Activated CD8-positive, alpha-beta memory T cell treated with anti-CD3 and anti-CD28 coated beads for 48 hours (primary cell): ENCODE results near the gene ING1.
"Not testable (repeated sequence)": the region's sequence is repeated elsewhere in the genome, so short reads cannot be mapped to it uniquely, and the experiment has no call there.

Source experiments
- DNase-seq, 3 experiments: peaks; one replicate each; pipeline ENCODE4 v3.0.0-alpha.2; 2020; ENCODE audit warnings: low read depth in 2 of 3, low spot score in 2 of 3

Gene ING1

DNA sequence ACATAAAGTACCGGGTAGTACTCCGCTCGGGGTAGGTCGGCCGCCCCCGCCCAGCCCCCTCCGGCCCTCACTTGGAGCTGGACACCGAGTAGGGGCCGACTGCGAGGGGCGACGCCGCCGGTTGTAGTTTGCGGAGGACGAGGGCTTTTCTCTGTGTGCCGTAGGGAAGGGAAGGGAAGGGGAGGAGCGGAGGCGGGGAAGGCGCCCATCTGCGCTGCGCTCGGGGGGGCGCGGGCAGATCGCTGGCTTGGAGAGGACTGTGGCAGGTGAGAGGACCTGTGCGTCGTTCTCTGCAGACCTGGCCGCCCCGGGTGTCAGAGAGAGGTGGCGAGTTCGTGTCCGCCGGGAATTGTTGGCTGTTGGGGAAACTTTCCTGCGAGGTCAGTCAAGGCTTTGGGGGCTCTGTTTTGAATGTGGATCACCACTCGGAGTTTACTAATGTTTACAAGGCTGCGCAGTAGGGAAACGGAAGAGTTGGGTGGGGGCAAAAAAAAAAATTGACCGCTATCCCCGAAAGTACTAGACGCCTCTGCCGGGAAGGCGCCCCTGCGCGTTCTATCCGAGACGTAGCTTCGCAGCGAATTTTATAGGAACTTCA lies 1.4 kb downstream of the ING1 start:
- peak in 1 of 3 experiments; percentile 58 for DNase-seq

- peak; percentile 68 to 90 (median 86) for DNase-seq
Observed at GRCh38 chr13:110715395-110716246, 2.1 kb downstream of the ING1 start.

- no peak for DNase-seq
Observed at GRCh38 chr13:110716247-110716515, 2.7 kb downstream of the ING1 start.

DNA sequence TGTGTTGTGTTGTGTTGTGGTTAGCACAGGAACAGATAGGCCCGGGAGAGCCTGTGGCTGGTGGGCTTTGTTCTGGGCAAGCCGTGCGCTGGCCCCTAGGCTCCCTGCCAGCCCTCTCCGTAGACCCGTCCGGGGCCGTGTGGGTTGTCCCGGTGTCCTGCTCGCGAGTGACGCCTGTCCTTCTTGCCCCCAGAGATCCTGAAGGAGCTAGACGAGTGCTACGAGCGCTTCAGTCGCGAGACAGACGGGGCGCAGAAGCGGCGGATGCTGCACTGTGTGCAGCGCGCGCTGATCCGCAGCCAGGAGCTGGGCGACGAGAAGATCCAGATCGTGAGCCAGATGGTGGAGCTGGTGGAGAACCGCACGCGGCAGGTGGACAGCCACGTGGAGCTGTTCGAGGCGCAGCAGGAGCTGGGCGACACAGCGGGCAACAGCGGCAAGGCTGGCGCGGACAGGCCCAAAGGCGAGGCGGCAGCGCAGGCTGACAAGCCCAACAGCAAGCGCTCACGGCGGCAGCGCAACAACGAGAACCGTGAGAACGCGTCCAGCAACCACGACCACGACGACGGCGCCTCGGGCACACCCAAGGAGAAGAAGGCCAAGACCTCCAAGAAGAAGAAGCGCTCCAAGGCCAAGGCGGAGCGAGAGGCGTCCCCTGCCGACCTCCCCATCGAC lies 5.7 kb downstream of the ING1 start:
- no peak for DNase-seq

DNA sequence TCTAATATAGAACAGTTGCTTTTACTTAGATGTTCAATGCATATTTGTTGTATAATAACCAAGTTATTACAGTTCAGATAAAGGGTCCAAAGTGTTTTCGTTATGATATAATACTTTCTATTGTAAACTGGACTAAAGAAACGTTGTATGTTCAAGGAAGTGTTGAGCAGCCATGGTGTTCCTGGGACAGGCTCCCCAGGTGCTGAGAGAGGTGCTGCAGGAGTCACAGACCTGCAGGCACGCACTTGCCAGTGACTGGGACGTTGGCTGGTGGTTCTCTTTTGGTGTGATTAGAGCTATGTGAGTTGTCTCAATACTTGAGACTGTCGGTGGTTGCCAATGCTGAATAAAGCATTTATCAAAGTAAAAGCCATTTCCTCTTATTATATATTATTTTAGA lies 9.5 kb downstream of the ING1 start:
- no peak for DNase-seq

- DNase-seq, result no peak
Observed at GRCh38 chr13:110723598-110723997, 10.1 kb downstream of the ING1 start.

GRCh38 chr13:110726153-110726552 lies 12.7 kb downstream of the ING1 start:
- DNase-seq, result not testable (repeated sequence)

DNA sequence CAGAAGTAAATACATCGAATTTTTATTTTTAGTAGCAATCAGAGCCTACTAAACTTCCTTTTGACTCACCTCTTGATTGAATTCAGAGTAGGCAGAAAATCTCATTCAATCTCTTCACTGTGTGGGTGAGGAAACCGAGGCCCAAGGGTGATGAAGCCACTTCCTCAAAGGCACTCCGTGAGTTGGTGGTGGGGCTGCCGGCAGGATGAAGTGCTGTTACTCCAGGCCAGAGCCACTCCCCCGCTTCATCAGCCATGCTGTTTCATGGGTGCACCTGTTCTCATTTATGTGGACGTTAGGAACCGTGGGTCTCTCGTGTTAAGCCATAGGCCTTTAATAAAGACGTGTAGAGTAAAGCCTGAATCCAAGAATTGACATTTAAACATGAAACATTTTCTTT lies 13.2 kb downstream of the ING1 start:
- peak in 1 of 3 experiments; percentile 37 for DNase-seq

DNA sequence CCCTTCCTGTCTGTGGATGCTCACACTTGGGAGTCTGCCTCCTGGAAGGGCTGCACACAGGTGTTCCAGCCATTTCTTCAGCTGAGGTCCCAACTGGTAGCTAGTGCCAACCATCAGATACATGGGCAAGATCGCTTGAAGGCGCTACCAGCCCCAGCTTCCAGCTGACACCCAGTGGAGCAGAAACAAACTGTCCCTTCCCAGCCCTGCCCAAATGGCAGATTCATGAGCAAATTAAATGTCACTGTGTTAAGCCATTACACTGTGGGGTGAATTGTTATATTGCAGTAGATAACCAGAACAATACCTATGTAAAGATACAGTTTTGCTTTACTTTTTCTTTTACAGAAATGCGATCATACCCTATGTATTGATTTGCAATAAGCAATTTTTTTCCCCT lies 17.6 kb downstream of the ING1 start:
- DNase-seq, result no peak

DNA sequence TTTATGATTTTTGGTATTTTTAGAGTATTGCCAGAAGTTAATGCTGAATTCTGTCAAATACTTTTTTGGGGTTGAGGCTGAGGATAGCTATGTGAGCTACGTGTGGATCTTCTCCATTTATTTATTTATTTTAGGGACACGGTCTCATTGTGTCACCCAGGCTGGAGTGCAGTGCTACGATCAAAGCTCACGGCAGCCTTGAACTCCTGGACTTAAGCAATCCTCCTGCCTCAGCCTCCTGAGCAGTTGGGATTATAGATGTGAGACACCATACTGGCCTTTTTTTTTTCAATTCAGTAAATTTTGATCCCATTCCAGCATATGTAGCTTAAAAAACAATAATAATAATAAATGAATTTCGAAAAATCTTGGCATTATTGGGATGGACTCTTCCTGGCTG lies 21.1 kb downstream of the ING1 start:
- no peak for DNase-seq

- DNase-seq, result no peak
Observed at GRCh38 chr13:110737555-110737954, 24.1 kb downstream of the ING1 start.

DNA sequence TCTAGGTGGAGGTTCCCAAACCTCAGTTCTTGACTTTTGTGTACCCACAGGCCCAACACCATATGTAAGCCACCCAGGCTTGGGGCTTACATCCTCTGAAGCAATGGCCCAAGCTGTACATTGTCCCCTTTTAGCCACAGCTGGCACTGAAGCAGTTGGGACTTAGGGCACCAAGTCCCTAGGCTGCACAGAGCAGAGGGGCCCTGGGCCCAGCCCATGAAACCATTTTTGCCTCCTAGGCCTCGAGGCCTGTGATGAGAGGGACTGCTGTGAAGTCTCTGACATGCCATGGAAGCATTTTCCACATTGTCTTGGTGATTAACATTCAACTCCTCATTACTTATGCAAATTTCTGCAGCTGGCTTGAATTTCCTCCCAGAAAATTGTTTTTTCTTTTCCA lies 30.2 kb downstream of the ING1 start:
- DNase-seq, result no peak

DNA sequence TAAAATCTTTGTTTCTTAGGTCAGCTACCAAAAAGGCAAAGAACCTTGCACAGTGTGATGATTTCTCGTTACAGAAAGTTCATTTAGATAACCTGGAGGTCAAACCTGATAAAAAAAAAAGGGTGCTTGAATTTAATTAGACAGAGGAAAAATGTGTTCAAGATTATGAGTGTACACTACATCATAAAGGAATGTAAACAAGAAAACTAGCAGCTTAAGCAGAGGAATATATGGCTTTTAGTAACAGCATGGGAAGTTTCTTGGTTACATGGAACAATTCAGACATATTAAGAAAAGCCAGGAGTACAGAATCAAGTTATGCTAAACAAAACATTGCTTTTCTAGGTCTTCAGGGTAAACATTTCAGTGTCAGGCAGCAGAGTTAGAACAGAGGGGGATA lies 32.9 kb downstream of the ING1 start:
- no peak for DNase-seq

GRCh38 chr13:110748271-110748670 lies 34.8 kb downstream of the ING1 start:
- DNase-seq, result no peak

- no peak for DNase-seq
Observed at GRCh38 chr13:110756219-110756631, 42.7 kb downstream of the ING1 start.

GRCh38 chr13:110757296-110757695 lies 43.8 kb downstream of the ING1 start:
- DNase-seq, result no peak

DNA sequence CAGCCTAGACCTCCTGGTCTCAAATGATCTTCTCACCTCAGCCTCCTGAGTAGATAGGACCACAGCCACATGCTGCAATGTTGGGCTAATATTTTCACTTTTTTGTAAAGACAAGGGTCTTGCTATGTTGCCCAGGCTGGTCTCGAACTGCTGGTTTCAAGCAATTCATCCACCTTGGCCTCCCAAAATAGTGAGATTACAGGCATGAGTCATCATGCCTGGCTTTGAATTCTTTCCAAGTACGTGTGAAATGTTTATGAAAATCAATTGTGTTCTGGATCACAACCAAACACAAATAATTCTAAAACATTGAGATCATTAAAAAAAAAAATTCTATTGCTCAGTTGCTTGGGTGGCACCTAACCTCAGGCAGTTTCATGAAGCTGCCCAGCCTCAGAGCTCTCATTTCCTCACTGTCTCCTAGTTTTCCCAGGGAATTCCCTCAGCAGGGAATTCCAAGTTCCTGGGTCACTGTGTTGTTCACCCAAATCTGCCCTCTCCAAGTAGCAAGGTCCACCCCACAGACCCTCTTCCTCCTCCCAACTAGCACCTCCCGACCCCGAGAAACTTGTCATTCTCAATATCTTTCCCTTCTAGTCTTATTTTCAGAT lies 44.8 kb downstream of the ING1 start:
- no peak for DNase-seq

DNA sequence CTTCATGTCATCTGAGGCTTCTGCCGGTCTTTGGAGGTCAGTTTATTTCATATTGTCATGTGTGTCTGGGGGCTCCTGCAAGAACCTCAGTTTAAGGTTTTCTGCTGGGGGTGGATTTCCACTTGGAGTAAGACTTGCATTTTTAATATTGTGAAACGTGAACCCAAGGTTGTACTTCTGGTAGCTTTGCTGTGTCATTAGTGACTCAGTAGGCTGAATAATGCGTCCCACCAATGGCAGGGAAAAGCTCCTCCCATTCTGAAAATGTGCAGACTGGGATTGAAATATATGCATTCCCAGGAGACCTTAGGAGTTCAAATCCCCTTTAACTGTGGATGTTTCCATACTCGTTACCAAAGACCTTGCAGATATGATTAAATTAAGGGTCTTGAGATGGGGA lies 46.2 kb downstream of the ING1 start:
- no peak for DNase-seq

- no peak for DNase-seq
Observed at GRCh38 chr13:110760611-110761010, 47.1 kb downstream of the ING1 start.

- DNase-seq, result no peak
Observed at GRCh38 chr13:110766671-110767430, 53.4 kb downstream of the ING1 start.

DNA sequence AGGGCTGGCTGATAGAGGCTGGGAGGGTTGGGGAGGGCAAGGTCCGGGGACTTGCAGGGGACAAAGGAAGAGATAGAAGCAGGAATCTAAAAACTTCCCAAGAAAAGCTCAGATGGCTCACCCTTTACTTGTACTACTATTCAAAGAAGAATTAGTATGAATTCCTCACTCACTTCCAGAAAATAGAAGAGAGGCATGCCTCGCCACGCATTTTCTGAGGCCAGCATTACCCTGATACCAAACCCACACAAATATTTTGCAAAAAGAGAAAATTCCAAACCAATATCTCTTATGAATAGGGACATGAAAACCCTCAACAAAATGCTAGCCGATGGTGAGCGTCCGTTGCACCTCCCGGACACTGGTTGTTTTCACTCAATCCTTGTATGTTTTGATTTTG lies 54.0 kb downstream of the ING1 start:
- no peak for DNase-seq
